ENCODE results near the gene S1PR4. TPM values are rescaled to one million over a fixed set of nuclear protein-coding genes. Genes with fewer than 3 reads are reported as not detected.

Gene S1PR4, protein sequence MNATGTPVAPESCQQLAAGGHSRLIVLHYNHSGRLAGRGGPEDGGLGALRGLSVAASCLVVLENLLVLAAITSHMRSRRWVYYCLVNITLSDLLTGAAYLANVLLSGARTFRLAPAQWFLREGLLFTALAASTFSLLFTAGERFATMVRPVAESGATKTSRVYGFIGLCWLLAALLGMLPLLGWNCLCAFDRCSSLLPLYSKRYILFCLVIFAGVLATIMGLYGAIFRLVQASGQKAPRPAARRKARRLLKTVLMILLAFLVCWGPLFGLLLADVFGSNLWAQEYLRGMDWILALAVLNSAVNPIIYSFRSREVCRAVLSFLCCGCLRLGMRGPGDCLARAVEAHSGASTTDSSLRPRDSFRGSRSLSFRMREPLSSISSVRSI
- total RNA-seq (2012; rRNA removed): not detected in 2 replicates

GRCh38 chr19:3178377-3178972, at the start of gene S1PR4:
S1PR4 (plus strand) TSS chr19:3178769; CDS start chr19:3178793, 24 bp downstream.
- no peaks in the 10 kb centered on the region for H3K27me3 ChIP-seq (ENCODE audit: control insufficient read depth, insufficient read depth, low read length)
- no peak within 1 kb of the TSS for H3K9ac ChIP-seq (ENCODE audit: low read depth, low read length)
- H3K4me2 ChIP-seq (ENCODE audit: low read length): no peak within 1 kb of the TSS
- peaks cover 16% of the 10 kb centered on the region for H3K4me1 ChIP-seq (ENCODE audit: control insufficient read depth, insufficient read depth, low read length)
- H3K9me3 ChIP-seq (replicated peaks; ENCODE audit: low read length): no peaks in the 10 kb centered on the region
- H3K4me3 ChIP-seq (ENCODE audit: low read length): no peak within 1 kb of the TSS
- no peaks in the 10 kb centered on the region for H3K36me3 ChIP-seq (ENCODE audit: insufficient read depth, low read length)

DNA sequence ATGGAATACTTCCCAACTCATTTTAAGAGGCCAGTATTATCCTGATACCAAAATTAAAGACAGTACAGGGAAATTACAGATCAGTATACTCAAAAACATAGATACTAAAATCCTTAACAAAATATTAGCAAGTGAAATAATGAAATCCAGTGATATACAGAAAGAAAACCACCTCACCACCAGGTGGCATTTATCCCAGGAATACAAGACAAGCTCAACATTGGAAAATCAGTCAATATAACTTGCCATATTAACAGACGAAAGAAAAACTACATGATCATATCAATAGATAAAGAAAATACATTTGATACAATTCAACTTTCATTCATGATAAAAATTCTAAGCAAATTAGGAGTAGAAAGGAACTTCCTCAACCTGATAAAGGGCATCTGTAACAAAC, 49.5 kb upstream of the S1PR4 start:
- Histone ChIP-seq H3K4me3 (ENCODE audit: low read length) (no peak overlapping the region), H3K9me3 (replicated peaks; ENCODE audit: low read length) (no peaks in the 10 kb centered on the region), H3K9ac (ENCODE audit: low read depth, low read length) (no peak overlapping the region), H3K27me3 (ENCODE audit: control insufficient read depth, insufficient read depth, low read length) (no peaks in the 10 kb centered on the region), H3K4me1 (ENCODE audit: control insufficient read depth, insufficient read depth, low read length) (peaks cover 13% of the 10 kb centered on the region), H3K4me2 (ENCODE audit: low read length) (no peak overlapping the region), H3K36me3 (ENCODE audit: insufficient read depth, low read length) (no peaks in the 10 kb centered on the region)

- no peaks in the 10 kb centered on the region for H3K36me3 ChIP-seq (ENCODE audit: insufficient read depth, low read length)
- H3K9me3 ChIP-seq (replicated peaks; ENCODE audit: low read length): no peaks in the 10 kb centered on the region
- H3K4me1 ChIP-seq (ENCODE audit: control insufficient read depth, insufficient read depth, low read length): peaks cover 13% of the 10 kb centered on the region
- no peaks in the 10 kb centered on the region for H3K27me3 ChIP-seq (ENCODE audit: control insufficient read depth, insufficient read depth, low read length)
- no peak overlapping the region for H3K9ac ChIP-seq (ENCODE audit: low read depth, low read length)
- no peak overlapping the region for H3K4me2 ChIP-seq (ENCODE audit: low read length)
- no peak overlapping the region for H3K4me3 ChIP-seq (ENCODE audit: low read length)
These were observed 47.4 kb upstream of the S1PR4 start for GRCh38 chr19:3131168-3131567.

- H3K9ac ChIP-seq (ENCODE audit: low read depth, low read length): no peak overlapping the region
- no peaks in the 10 kb centered on the region for H3K9me3 ChIP-seq (replicated peaks; ENCODE audit: low read length)
- H3K4me2 ChIP-seq (ENCODE audit: low read length): peak overlapping the region; percentile 42
- peaks cover 13% of the 10 kb centered on the region for H3K4me1 ChIP-seq (ENCODE audit: control insufficient read depth, insufficient read depth, low read length)
- no peak overlapping the region for H3K4me3 ChIP-seq (ENCODE audit: low read length)
- no peaks in the 10 kb centered on the region for H3K36me3 ChIP-seq (ENCODE audit: insufficient read depth, low read length)
- no peaks in the 10 kb centered on the region for H3K27me3 ChIP-seq (ENCODE audit: control insufficient read depth, insufficient read depth, low read length)
These were observed 45.4 kb upstream of the S1PR4 start for GRCh38 chr19:3132971-3133792.

GRCh38 chr19:3133793-3134116, 44.8 kb upstream of the S1PR4 start:
- no peak overlapping the region for H3K4me3 ChIP-seq (ENCODE audit: low read length)
- no peaks in the 10 kb centered on the region for H3K36me3 ChIP-seq (ENCODE audit: insufficient read depth, low read length)

DNA sequence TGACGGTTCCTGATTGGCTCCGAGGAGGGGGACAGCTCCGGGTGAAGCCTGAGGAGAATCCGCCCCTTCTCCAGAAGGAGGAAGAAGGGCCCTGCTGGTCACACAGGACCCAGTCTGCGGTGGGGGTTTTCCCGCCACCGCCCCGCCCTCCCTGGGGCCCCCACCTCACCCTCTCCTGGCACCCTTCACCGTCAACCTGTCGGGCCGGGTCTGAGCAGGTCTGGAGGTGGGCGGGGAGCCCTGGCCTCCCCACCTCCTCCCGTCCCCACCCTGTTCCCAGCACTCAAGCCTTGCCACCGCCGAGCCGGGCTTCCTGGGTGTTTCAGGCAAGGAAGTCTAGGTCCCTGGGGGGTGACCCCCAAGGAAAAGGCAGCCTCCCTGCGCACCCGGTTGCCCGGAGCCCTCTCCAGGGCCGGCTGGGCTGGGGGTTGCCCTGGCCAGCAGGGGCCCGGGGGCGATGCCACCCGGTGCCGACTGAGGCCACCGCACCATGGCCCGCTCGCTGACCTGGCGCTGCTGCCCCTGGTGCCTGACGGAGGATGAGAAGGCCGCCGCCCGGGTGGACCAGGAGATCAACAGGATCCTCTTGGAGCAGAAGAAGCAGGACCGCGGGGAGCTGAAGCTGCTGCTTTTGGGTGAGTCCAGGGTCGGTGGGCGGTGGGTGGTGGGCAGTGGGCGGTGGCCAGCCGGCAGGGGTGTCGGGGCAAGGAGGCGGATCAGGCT, 42.4 kb upstream of the S1PR4 start, which contains the start of gene GNA15:
TSS of gene GNA15 (plus strand) at position 73 of the 723 bp plus-strand sequence. CDS start at position 491, 418 bp downstream.
- Histone ChIP-seq H3K9me3 (replicated peaks; ENCODE audit: low read length) (peaks cover 3% of the 10 kb centered on the region), H3K27me3 (ENCODE audit: control insufficient read depth, insufficient read depth, low read length) (no peaks in the 10 kb centered on the region), H3K36me3 (ENCODE audit: insufficient read depth, low read length) (no peaks in the 10 kb centered on the region), H3K4me1 (ENCODE audit: control insufficient read depth, insufficient read depth, low read length) (peaks cover 15% of the 10 kb centered on the region), H3K4me2 (ENCODE audit: low read length) (no peak within 1 kb of the TSS), H3K9ac (ENCODE audit: low read depth, low read length) (no peak within 1 kb of the TSS), H3K4me3 (ENCODE audit: low read length) (no peak within 1 kb of the TSS)

More at GRCh38 chr19:3133793-3134116, 44.8 kb upstream of the S1PR4 start:
- Histone ChIP-seq H3K27me3 (ENCODE audit: control insufficient read depth, insufficient read depth, low read length) (no peaks in the 10 kb centered on the region), H3K9ac (ENCODE audit: low read depth, low read length) (no peak overlapping the region), H3K4me1 (ENCODE audit: control insufficient read depth, insufficient read depth, low read length) (peaks cover 13% of the 10 kb centered on the region), H3K9me3 (replicated peaks; ENCODE audit: low read length) (no peaks in the 10 kb centered on the region), H3K4me2 (ENCODE audit: low read length) (no peak overlapping the region)

- H3K36me3 ChIP-seq (ENCODE audit: insufficient read depth, low read length): no peaks in the 10 kb centered on the region
- peaks cover 3% of the 10 kb centered on the region for H3K9me3 ChIP-seq (replicated peaks; ENCODE audit: low read length)
- peaks cover 20% of the 10 kb centered on the region for H3K4me1 ChIP-seq (ENCODE audit: control insufficient read depth, insufficient read depth, low read length)
- H3K27me3 ChIP-seq (ENCODE audit: control insufficient read depth, insufficient read depth, low read length): no peaks in the 10 kb centered on the region
- no peak overlapping the region for H3K9ac ChIP-seq (ENCODE audit: low read depth, low read length)
- H3K4me2 ChIP-seq (ENCODE audit: low read length): no peak overlapping the region
- H3K4me3 ChIP-seq (ENCODE audit: low read length): no peak overlapping the region
These were observed 41.9 kb upstream of the S1PR4 start for GRCh38 chr19:3136684-3137055.

DNA sequence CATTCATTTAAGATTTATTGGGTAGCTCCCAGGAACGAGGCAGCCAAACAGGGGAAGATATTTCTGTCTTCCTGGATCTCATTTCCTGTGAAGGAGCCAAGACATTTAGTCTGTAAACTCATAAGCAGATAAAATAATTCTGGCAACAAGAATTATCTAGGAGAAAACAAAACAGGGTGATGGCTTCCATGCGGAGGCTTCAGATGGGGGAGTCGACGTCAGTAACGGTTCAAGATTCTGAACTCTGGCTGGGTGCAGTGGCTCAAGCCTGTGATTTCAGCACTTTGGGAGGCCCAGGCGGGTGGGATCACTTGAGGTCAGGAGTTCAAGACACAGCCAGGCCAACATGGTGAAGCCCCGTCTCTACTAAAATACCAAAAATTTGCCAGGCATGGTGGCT, 41.5 kb upstream of the S1PR4 start:
- Histone ChIP-seq H3K9ac (ENCODE audit: low read depth, low read length) (no peak overlapping the region), H3K4me3 (ENCODE audit: low read length) (no peak overlapping the region), H3K4me1 (ENCODE audit: control insufficient read depth, insufficient read depth, low read length) (peaks cover 25% of the 10 kb centered on the region)

DNA sequence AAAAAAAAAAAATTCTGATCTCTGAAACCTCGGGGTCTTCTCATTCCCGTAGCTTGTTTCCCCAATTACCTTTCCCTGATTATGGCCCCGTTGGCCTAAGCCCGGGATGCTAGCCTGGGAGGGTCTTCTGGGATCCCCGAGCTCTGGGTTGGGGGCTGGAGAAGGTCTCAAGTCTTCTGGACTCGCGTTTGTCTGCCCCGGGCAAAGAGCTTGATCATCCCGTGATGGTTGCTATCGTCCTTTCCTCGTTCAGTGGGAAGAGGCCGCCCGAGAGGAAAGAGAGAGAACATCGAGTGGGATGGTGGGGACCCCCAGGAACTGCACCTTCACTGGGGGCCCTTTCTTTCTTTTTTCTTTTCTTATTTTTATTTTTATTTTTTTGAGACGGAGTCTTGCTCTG, 40.3 kb upstream of the S1PR4 start:
- no peak overlapping the region for H3K4me2 ChIP-seq (ENCODE audit: low read length)
- no peaks in the 10 kb centered on the region for H3K27me3 ChIP-seq (ENCODE audit: control insufficient read depth, insufficient read depth, low read length)
- no peaks in the 10 kb centered on the region for H3K36me3 ChIP-seq (ENCODE audit: insufficient read depth, low read length)
- no peak overlapping the region for H3K4me3 ChIP-seq (ENCODE audit: low read length)
- H3K4me1 ChIP-seq (ENCODE audit: control insufficient read depth, insufficient read depth, low read length): peaks cover 26% of the 10 kb centered on the region
- no peak overlapping the region for H3K9ac ChIP-seq (ENCODE audit: low read depth, low read length)
- peaks cover 3% of the 10 kb centered on the region for H3K9me3 ChIP-seq (replicated peaks; ENCODE audit: low read length)

More for the DNA sequence above, 41.5 kb upstream of the S1PR4 start:
- Histone ChIP-seq H3K9me3 (replicated peaks; ENCODE audit: low read length) (peaks cover 3% of the 10 kb centered on the region), H3K4me2 (ENCODE audit: low read length) (no peak overlapping the region), H3K27me3 (ENCODE audit: control insufficient read depth, insufficient read depth, low read length) (no peaks in the 10 kb centered on the region), H3K36me3 (ENCODE audit: insufficient read depth, low read length) (no peaks in the 10 kb centered on the region)

GRCh38 chr19:3140667-3141038, 37.9 kb upstream of the S1PR4 start:
- Histone ChIP-seq H3K4me2 (ENCODE audit: low read length) (no peak overlapping the region), H3K9ac (ENCODE audit: low read depth, low read length) (no peak overlapping the region), H3K9me3 (replicated peaks; ENCODE audit: low read length) (peaks cover 3% of the 10 kb centered on the region), H3K4me1 (ENCODE audit: control insufficient read depth, insufficient read depth, low read length) (peaks cover 20% of the 10 kb centered on the region), H3K4me3 (ENCODE audit: low read length) (no peak overlapping the region), H3K27me3 (ENCODE audit: control insufficient read depth, insufficient read depth, low read length) (no peaks in the 10 kb centered on the region), H3K36me3 (ENCODE audit: insufficient read depth, low read length) (no peaks in the 10 kb centered on the region)

GRCh38 chr19:3142292-3142670, 36.3 kb upstream of the S1PR4 start:
- Histone ChIP-seq H3K4me2 (ENCODE audit: low read length) (peak overlapping the region; percentile 73), H3K4me1 (ENCODE audit: control insufficient read depth, insufficient read depth, low read length) (peaks cover 20% of the 10 kb centered on the region), H3K4me3 (ENCODE audit: low read length) (no peak overlapping the region), H3K36me3 (ENCODE audit: insufficient read depth, low read length) (no peaks in the 10 kb centered on the region), H3K9ac (ENCODE audit: low read depth, low read length) (peak overlapping the region; percentile 80), H3K27me3 (ENCODE audit: control insufficient read depth, insufficient read depth, low read length) (no peaks in the 10 kb centered on the region), H3K9me3 (replicated peaks; ENCODE audit: low read length) (peaks cover 3% of the 10 kb centered on the region)

All from skeletal muscle satellite cell (primary cell).